ENCODE results near the gene ARPIN.
A peak's percentile ranks its signal among the peaks of the same experiment; 100 is the strongest.
"Not testable (repeated sequence)": the region's sequence is repeated elsewhere in the genome, so short reads cannot be mapped to it uniquely, and the experiment has no call there.

Gene ARPIN

DNA sequence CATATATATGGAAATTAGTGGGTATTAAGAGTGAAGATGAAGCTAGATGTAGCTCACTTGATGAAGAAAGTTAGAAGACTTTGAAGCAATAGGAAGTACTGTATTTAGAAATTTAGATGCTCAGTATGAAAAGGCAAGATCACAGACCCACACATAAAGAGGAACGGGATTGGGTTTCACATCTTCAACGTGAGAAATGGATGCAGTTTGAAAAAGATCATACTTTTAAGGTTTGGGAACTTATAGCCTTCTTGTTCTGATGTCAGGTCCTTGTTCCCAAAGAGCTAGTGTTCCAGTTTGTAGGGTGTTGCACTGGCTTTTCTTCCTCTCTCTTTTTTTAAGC, 35.7 kb downstream of the ARPIN start:
- DNase-seq (no peak), ATAC-seq (no peak)

DNA sequence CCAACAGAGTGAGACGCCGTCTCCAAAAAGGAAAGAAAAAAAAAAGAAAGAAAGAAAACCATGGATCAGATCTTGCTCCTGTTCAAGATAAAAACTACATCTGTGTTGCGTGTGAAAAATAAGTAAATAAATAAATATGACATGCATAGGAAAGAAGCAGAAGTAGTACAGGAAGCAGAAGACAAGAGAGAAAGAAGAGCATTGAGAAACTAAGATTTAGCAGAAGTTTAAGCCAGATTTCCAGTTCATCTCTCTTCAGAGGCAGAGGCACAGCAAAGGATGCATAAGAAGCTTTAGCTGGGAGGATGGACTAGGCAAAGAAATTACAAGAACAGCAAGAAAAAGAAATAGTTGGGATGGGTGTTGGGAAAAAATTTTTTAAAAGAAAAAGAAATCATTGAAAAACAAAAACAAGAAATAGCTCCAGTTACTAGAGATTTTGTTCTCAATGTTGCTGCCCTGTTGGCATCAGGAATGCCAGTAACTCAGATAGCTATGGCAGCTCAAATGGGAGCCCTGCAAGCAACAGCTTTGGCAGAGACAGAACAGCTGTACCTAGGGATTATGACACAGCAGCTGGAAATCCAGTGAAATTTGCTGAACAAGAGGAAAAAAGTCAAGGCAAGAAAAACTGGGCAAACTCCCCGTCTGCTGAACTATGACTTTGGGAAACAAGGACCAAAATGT, 36.2 kb downstream of the ARPIN start:
- DNase-seq (no peak), ATAC-seq (no peak)

DNA sequence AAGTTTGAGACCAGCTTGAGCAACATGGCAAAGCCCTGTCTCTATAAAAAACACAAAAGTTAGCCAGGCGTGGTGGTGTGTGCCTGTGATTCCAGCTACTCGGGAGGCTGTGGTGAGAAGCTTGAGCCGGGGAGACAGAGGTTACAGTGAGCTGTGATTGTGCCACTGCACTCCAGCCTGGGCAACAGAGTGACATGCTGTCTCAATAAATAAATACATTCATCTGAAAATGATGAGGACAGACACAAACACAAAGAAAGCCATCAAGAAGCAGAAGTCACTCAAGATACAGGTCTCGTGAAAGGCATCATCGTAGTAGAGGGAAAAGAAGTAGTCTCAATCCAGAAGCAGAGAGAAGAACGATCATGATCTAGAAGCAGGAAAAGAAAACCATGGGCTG, 37.0 kb downstream of the ARPIN start:
- ATAC-seq (no peak), DNase-seq (no peak)

DNA sequence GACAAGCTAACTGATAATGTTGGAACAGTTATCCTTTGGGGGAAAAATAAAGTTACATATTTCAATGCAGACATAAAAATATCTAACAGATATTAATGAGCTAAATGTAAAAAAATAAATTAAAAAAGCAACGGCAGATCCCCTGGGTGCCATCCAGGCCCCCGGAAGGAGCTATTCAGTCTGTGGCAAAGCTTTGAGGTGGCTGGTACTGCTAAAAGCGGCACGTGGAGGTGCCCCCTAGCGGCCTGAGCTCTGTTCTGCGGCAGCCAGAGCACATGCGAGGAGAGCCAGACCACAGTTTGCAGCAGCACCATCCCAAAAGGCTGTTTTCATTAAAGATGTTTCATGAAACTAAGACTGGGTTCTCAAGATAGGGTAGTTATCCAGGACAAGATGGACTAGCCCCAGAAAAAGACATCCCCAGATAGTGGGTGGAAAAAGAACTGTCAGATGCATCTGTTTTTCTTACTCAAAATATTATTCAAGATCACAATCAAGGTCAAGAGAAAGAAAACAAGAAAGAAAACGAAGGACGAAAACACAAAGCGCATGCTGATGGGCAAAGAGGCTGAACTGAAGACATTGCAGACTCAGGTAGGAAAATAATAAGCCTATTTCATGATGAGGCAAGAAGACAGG, 37.7 kb downstream of the ARPIN start:
- peak; percentile 100 for ATAC-seq
- DNase-seq: peak; percentile 88

DNA sequence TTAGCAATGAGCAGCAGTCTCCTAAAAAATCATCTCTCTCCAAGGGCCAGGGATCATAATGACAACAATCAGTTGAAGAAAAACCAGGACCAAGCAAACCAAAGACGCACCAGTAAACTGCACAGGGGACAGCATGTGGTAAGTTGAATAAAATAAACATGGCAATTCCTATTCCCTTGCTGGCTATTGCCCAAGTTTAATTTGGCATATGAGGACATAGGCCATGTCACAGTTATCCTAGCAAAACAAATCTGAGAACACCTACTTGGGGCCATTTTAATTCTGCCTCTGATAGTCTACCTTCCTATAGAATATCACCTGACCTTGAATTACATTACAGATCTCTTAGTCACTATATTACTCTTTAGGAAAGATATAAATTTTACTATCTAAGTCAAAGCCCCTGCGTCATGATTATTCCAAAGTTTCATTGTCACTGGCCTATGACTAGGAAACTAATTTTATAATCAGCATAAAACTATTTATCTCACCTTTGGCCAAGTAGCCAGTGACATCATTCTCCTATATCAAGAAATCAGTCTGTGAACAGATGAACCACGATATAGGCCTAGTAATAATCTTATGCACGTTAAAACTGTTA, 42.0 kb downstream of the ARPIN start:
- no peak for ATAC-seq
- no peak for DNase-seq

DNA sequence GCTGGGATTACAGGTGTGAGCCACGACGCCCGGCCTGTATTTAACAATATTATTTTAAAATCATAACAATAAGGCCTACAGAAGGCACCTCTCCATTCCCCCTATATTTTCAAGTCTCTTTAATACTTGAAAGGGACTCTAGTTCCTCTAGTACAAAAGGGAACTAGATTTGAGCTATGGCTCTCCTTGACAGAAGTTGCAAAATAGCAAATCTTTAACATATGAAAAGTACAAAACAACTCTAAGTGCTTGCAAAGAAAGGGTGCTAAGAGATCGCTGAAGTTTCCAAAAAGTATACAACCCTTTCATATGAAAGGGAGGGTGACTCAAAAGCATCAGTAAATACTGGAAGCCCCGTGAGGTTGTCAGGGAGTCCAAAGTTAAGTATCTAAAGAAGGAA, 42.7 kb downstream of the ARPIN start:
- ATAC-seq (no peak), DNase-seq (no peak)

DNA sequence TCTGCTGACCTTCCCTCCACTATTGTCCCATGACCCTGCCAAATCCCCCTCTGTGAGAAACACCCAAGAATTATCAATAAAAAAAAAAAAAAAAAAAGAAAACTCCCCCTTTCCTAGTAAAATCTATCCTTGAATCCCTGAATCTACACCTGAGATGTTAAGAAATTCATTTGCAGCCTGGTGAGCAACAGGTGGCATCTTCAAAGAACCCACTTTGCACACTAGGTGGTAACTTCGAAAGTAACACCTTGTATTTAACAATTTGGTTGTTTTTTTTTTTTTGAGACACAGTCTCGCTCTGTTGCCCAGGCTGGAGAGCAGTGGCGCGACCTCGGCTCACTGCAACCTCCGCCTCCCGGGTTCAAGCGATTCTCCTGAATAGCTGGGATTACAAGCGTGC, 43.3 kb downstream of the ARPIN start:
- ATAC-seq, DNase-seq: not testable (repeated sequence)

DNA sequence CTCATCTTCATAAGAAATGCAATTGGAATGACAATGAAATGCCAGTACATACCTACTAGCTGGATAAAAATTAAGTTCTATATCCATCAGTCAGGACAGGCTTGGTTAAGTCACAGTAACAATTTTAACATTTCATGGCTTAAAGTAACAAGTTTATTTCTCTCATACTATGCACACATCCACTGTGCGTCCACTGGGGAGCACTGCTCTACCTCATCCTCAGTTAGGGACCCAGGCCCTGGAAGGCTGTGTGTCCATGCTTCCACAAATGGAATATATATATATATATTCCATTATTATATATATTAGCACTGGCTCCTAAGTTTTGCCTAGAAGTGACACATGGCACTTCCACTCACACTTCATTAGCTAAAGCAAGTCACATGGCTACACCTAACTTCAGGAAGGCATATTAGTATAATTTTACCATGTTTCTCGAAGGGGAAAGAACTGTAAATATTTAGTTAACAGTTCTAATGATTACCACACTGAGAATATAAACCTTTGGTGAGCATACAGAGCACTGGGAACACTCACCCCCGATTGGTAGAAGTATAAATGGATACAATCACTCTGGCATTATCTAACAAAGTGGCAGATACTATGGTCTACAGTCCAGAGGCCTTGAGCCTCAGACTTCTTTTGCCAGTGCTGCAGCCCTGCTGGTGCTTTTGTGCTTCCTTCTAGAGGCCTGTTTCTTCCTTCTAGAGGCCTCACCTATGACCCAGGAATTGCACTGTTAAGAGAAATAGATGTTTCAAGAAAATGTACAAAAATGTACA, 47.6 kb downstream of the ARPIN start:
- DNase-seq: no peak
- ATAC-seq: no peak

DNA sequence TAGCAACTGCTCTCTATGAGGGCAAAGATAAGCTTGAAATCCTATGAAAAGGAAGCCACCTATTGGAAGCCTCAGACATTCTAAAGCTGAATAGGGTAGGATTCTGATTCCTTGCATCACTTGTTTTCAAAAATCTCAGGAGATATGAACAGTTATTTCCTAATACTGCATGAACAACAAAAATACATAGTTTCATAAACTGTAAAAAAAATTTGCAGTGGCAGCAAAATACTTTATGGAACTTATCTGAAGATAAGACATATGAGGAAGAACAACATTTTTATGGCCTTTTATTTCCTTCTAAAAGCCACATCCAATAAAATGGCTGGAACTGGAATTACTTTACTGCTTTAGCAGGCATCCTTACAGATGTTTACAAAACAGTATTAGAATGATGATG, 48.8 kb downstream of the ARPIN start:
- ATAC-seq: no peak
- no peak for DNase-seq

DNA sequence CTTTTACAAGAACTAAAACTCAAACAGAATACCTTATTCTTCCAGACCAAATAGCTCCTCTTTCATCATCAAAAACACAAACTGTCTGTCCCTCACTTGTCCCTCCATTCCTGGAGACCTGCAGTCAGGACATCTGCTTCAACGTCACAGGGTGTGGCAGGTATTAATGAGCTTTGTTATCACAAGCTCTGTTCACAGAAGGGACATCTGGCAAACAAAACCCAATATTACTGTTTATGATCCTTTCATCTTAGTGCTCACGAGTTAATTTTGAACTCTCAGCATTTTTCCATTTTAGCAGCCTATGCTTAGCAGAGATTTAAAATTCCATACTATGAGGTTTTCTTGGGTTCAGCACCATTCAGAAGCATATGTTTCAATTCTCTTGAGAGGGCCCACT, 51.9 kb downstream of the ARPIN start:
- DNase-seq (no peak), ATAC-seq (no peak)

DNA sequence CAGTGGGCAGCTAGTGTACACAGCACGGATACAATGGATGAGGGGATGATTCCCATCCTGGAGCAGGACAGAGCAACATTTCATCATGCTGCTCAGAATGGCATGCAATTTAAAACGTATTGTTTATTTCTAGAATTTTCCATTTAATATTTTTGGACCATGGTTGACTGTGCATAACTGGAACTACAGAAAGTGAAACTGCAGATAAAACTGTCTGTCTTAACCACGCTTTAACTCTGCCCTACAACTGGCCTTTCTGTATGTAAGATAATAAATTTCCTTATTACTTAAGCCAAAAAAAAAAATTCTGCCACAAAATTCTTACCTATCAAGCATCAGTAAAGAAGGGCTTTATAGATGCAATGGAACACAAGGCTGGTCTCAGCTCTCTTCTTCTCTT, 52.3 kb downstream of the ARPIN start:
- ATAC-seq: no peak

DNA sequence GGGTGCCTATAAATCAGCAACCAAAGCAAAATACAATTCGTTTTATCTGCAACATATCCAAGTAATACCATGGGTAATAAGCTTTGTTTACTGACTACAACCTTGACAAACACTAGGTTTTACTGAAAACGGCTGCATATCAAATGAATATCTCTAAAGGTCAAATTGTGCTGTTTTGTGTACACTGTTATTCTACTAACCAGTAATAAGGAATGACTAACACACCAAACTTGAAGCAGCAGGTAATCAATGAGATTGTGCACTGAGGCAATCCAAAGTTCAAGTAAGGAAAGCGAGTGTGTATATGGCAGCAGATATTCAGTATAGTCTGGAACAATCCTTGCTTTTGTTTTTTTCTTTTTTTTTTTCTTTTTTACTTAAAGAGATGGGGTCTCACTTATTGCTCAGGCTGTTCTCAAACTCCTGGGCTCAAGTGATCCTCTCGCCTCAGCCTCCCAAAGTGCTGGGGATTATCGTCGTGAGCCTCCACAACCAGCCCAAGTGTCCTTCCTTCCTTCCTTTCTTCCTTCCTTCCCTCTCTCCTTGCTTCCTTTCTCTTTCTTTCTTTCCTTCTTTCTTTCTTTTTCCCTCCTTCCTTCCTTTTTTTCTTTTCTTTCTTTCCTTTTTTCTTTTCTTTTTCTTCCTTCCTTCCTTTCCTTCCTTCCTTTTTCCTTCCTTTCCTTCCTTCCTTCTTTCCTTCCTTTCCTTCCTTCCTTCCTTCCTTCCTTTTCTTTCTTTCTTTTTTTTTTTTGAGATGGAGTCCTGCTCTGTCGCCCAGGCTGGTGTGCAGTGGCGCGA, 53.9 kb downstream of the ARPIN start:
- no peak for DNase-seq
- ATAC-seq: no peak

More for the DNA sequence above, 52.3 kb downstream of the ARPIN start:
- DNase-seq: no peak

DNA sequence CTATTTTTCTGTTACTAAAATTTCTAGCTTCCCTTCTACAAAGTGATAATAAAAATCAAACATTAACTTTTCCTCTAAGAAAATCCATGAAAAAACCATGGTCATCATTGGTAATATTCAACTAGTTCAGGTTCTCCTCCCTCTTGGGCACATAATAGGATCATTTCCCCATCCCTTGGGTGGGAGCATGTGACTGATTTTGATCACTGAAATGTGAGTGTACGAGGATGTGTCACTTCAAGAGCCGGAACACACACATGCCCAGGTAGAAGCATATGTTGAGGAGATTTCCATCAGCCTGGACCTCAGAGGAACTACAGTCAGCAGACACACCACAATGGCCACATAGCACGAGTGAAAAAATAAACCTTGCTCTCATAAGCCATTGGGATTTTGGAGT, 55.1 kb downstream of the ARPIN start:
- no peak for ATAC-seq
- DNase-seq: no peak

DNA sequence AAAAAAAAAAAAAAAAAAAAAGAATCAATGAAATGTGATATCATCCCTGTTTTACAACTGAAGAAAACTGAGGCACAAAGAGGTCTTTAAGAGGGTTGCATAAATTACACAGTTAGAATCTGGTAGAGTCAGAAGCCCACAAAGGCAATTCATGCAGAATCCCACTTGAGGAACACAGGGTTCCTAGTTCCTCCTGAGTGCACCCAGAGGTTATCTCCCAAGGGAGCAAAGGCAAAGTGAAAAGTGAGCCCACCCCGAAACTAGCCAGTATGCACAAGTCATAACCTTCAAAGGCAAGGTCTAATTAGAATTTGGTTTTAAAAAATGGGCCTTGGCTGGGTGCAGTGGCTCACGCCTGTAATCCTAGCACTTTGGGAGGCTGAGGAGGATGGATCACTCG, 56.8 kb downstream of the ARPIN start:
- ATAC-seq (no peak), DNase-seq (no peak)

DNA sequence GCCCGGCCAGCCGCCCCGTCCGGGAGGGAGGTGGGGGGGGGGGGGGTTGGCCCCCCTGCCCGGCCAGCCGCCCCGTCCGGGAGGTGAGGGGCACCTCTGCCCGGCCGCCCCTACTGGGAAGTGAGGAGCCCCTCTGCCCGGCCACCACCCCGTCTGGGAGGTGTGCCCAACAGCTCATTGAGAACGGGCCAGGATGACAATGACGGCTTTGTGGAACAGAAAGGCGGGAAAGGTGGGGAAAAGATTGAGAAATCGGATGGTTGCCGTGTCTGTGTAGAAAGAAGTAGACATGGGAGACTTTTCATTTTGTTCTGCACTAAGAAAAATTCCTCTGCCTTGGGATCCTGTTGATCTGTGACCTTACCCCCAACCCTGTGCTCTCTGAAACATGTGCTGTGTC, 57.9 kb downstream of the ARPIN start:
- ATAC-seq, DNase-seq: not testable (repeated sequence)

DNA sequence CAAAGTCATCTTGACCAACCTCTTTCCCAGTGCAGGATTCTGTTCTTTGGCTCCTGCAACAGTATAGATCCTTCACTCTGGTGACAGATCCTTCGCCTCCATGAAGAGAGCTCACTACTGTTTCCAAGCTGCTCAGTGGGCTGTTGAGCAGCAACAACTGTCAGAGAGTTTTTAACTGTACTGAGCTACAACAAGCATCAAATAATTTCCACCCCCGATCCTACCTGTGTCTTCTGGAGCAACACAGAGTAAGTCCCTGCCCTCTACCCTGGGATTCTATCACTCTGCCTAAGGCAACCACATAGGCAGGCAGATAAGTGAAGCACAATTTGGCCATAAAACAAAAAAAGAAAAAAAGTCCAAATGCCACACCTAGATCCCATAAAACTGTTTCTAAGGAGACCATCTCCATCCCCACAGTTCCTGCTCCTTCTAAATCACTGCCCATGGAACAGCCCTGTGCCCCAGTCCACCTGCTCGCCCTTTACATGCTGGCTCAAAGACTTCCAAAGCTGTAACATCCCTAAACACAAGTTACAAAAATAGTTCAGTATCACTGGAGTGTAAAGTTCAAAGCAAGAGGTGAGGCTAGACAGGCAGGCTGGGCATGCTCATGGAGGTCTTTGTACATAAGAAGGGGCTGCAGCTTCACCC, 60.3 kb downstream of the ARPIN start:
- ATAC-seq: no peak
- DNase-seq: no peak

DNA sequence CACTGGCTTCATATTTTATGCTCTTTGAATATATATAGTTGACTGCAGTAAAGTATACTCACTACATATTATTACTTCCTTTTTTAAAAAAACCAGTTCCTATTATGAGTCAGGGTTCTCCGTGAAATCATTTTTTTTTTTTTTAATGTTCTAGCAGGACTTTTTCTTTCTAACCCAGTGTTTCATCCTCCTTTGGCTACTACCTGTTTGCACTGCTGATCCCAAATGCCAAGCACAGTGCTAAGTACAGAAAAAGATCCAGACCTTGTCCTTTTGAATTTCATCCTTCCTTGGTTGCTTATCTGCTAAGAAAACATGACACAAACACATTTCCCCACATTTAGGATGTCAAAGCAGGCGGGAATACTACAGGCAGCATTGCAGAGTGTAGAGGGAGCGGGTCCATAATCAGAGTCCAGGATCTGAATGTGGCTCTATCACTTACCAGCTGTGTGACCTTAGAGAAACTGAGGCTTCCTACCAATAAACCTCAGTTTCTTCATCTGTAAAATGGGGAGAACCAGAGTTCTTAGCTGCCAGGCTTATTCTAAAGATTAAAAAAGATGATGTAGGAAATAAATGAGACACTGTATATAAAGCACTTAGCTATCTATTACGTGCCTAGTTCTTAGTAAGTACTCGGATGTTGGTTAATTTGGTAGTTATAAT, 60.9 kb downstream of the ARPIN start:
- no peak for DNase-seq

DNA sequence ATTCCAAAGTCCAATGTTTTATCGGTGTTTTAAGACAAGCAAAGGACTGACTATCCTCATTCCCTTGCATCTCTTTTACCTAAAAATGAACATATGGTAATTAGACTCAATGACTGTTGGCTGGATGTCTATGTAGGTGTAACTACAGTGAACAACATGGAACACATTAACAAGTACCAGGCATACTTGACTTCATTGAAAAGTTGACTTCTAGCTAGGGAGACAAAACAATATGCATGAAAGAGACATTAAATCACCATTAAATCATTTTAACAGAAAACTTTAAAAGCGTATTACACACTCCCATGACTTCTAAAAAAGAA, 63.8 kb downstream of the ARPIN start:
- no peak for DNase-seq
- no peak for ATAC-seq

More for the DNA sequence above, 60.9 kb downstream of the ARPIN start:
- ATAC-seq: no peak

DNA sequence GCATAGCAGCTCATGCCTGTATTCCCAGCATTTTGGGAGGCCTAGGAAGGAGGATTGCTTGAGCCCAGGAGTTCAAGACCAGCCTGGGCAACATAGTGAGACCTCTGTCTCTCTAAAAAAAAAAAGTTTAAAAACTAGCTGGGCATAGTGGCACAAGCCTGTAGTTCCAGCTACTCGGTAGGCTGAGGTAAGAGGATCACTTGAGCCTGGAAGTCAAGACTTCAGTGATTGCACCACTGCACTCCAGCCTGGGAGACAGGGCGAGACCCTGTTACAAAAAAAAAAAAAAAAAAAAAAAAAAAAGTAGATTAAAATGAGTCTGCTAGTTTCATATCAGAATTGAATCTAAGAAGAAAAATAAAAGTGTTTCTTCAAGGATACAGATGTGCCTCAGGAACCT, 65.7 kb downstream of the ARPIN start:
- DNase-seq (no peak), ATAC-seq (no peak)

DNA sequence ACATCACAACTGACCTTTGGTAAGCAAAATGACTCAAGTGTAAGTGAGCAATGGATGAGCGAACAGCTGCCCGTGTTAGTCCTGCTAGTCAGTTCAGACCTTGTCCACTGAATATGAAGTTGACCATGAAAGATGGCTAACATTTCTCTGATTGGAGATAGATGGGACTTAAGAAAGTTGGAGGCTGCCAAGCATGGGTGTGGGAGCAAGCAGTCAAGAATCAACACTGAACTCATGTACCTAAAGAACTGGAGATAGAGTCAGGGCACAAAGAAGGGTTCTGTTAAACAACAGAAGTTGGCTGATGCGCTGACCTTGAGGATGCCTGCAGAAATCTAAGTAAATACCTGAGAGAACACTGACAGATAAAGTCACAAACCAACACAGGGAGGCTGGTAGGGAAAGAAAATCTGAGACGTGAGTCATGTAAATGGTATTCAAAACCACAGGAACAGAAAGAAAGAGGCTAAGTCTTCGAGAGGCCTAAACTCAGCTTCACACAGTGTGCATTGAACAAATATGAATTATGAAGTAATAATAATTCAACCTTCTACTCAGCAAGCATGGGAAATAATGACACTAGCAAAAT, 67.4 kb downstream of the ARPIN start:
- DNase-seq (no peak), ATAC-seq (no peak)
